Activated CD4-positive, alpha-beta T cell treated with anti-CD3 and anti-CD28 coated beads for 48 hours (primary cell): ENCODE measurements around the gene OR1S1.
"Not testable (repeated sequence)": the region's sequence is repeated elsewhere in the genome, so short reads cannot be mapped to it uniquely, and the experiment has no call there.

Experiments used
- DNase-seq: peaks from one replicate; pipeline ENCODE4 v3.0.0-alpha.2; 2020

Gene OR1S1

DNA sequence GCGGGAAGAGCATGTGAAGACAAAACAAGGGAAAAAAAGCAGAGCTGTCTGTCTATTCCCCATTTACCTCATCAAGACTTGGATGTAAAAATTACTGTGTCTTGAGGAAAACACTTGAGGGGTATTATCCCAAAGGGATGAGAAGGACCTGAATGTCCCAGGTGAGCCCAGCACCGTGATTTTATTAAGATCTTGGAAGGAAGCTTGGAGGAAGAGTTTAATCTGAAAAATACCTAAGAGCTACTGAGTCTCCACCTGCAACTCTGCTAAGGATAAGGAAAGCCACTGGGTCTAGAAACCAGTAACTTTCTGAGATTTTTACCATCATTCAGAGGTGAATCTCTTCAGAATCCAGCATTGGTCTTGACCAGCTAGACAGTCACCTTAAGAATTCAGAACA lies at the start of gene OR1S1:
OR1S1 (plus strand) TSS at position 301 of the 400 bp plus-strand sequence.
- DNase-seq: not testable (repeated sequence)

DNA sequence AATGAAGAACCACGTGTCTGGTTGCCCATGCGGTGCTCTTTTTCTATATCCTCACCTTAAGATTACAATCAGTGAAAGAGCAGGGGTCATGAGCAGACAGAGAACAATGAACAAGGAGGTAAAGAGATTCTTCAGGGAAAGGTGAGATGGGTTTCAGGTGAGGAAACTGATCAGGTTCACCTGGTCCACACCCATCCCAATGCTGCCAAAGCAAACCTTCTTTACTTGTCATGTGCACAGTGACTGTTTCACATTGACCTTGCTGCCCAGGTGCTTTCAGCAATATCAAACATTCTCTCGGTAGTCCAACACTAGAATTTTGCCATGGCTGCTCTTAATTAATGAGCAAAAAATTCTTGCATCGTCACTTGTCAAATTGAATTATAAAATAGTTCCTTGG lies 48.1 kb upstream of the OR1S1 start:
- no peak for DNase-seq

DNA sequence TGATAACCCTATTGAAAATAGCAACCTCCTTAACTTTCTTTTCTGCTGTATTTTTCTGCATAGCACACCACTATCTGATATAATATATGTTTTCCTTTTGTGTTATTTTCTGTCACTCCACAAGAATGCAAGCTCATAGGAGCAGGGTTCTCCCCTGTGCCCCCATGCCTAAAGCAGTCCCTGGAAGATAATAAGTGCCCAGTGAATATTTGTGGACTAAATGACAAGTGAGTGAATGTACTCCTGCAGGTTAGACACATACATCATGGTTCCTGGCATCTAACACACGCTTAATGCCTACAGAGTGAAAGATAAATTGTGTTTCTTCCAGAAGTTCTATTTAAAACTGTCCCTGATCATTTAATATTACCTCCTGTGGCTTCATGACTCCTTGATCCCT lies 47.5 kb upstream of the OR1S1 start:
- DNase-seq: no peak

DNA sequence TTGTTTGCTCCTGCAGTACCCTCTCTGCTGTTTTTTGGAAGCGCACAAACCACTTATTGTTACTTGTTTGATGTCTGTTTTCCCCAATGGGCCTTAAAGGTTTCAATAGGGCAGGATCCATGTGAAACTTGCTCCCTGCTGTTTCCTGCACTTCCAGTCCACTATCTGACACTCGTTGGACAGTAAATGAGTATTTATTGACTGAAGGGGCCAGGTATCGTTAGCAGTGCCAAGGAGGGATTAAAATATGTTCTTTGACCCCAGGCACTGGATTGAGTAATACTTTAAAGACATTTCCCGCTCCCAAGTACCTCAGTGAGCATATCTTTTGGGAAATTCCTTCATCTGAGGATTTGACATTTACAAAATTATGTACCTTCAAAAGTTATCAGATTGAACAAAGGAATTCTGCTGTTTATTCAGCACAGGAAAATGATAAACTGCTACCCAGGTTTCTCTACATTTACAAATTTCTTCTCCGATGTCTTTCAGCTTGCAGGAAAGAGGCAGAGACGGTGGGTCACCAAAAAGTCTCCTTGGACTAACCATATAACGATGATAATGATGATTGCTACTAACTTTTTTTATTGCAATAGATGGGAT lies 46.9 kb upstream of the OR1S1 start:
- no peak for DNase-seq

DNA sequence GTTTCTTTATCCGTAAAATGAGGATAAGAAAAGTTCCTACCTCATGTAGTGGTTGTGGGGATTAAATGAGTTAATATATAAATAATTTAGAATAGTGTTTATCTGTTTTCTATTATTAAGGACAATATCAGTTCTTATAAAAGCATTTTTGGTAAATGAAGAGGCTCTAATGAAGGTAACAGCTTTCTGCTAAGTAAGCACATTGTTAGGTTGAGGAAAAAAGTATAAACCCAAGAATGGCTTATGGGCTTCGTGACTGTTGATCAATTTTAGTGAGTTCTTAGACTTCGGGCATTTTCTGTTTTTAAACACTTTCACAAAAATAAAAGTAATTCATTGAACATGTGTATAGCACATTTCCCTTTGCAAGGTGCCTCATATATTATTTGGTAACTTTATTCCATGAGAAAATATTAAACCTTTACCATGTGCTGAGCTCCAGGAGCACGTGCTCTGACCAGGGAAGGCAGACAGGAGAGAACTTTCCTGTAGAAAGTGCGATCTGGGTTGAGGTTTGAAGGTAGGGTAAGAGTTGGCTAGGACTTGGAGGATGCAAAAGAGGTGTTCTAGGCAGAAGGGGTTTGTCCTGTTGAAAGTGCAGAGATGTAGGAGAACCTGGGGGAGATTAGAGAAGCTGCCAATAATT lies 35.0 kb upstream of the OR1S1 start:
- no peak for DNase-seq

DNA sequence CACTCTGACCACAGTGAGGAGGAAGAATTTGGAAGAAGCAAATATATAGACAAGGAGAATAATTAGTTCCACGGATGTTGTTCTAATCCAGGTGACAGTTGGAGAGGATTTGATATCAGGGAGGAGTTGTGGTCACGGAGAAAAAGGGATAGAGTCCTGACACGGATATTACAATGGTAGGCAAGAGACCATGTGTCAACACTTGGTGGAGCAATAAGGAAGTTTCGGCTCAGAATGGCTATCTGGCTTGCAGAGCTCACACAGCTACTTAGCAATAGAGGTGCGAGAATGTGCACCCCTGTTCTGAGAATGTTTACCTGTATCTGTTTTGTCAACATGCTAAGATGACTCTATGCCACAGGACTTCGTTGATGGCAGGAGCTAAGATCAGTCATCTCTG lies 34.1 kb upstream of the OR1S1 start:
- no peak for DNase-seq

DNA sequence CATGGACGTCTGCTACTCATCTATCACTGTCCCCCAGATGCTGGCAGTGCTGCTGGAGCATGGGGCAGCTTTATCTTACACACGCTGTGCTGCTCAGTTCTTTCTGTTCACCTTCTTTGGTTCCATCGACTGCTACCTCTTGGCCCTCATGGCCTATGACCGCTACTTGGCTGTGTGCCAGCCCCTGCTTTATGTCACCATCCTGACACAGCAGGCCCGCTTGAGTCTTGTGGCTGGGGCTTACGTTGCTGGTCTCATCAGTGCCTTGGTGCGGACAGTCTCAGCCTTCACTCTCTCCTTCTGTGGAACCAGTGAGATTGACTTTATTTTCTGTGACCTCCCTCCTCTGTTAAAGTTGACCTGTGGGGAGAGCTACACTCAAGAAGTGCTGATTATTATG lies 32.9 kb upstream of the OR1S1 start:
- peak; percentile 2 for DNase-seq

DNA sequence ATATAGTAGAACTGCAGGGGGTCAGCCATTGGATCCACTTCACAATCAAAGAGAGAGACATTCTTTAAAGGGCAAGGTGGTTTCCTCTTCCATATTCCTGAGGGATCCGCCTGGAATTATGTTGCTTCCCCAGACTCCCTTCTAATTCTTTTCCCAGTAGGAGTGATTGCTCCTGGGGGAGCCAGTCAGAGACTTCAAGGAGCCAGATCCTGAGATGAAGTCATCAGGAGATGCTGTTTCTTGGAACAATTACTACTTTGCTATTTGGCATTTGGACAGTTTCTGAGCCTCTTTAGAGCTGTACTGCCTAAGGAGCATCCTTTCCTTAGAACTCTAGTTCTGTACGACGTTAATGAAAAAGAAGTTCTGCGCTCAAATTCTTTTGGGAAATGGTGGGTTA lies 25.6 kb upstream of the OR1S1 start:
- DNase-seq: no peak

DNA sequence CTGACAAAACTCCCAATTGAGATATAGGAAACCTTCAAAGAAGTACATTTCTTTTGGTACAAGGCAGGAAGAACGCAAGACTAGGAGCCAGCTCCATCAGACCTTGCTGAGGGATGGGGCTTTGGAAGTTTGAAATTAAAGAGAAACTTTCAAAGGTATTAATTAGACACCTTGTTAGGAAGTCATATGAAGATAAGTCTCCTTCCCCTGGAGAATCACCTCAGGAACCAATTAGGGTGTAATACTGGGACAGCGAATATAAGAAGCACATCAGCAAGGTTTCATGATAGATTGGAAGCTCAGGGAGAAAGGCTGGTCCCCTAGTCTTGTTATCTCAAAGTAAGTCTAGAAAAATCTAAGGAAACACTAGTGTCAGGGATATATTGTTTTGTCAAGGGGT lies 23.8 kb upstream of the OR1S1 start, which contains the start of gene OR9Q2:
OR9Q2 (plus strand) TSS at position 301 of the 400 bp plus-strand sequence. CDS start 1,421 bp downstream, outside the sequence.
- no peak for DNase-seq

DNA sequence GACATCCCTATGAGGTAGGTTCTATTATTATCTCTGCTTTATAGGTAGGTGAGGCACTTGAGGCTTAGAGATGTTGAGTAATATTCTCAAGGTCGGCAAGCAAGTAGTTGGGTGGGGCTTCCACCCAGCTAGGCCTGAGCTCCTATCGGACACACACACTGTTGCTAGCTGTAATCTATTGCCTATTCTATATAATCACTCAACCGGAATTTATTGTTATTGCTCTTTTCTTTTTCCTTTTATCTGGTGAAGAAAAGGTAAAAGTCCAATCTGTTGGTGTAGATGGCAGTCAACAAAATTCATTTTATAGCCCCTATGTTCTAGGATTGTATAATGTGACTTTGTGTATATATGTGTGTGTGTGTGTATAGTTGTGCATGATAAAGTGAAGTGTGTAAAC lies 20.3 kb upstream of the OR1S1 start:
- no peak for DNase-seq

DNA sequence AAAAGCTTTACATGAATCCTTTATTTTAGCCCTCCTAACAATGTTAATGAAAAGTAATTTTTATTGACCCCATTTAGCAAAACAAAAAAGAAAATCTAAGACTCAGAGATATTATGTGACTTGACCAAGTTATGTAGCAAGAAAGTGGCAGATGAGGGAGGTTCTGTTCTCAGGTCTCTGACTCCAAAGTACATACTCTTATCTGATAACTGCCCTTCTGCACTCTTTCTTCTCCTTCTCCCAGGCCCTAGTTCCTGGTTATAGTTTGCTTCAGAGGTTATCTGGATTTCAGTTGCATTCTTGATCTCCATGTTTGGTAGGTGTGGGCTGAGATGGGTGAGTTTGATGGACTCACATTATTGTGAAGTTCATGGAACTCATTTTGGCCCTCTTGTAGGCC lies 19.1 kb upstream of the OR1S1 start:
- no peak for DNase-seq

DNA sequence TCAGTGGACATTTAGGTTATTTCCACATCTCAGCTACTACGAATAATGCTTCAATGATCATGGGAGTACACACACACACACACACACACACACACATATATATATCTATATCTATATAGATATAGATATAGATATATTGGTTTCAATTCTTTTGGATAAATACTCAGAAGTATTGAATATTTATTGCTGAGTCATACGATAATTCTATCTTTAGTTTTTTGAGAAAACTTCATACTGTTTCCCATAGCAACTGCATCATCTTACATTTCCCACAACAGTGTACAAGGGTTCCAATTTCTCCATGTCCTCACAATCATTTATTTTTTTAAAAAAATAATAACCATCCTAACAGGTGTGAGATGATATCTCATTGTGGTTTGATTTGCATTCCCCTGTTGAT lies 16.6 kb upstream of the OR1S1 start:
- no peak for DNase-seq

DNA sequence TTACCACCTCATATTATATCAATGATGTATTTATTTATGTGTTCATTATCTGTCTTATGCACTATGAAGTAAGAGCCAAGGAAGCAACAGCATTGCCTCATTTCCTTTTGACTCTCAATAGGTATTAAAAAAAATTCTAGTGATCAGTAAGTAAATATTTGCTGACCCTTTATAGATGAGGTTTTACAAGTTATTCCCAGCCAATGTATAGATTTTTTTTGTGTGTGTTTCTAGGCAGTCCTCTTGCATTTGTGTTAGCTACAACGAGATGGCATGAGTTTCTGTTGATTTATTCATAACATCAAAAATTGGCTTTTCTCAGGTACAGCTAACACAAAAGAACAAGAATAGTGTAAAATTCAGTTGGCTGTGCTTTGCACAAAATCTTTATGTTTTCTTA lies 13.2 kb upstream of the OR1S1 start:
- DNase-seq: no peak

DNA sequence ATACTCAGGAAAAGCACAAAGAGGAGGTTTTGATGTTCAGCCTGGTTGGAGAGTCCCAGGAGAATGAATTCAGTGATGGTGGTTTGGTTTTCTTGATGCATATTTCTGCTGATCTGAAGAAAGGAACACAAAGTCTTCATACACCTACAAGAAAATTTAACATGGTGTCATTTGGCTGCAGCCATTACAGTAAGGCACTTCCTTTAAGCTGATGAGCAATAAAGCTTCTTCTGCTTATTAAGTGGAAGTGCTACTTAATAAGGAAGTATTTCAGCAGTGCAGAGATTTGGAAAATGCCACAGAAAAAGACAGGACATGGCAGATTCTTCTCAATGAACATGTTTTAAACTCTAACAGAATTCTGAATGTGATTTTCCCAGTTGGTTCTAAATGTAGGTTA lies 8.5 kb upstream of the OR1S1 start, which contains the start of gene OR1S2:
OR1S2 (minus strand) TSS at position 101 of the 400 bp plus-strand sequence; CDS start at position 101, 0 bp downstream.
- DNase-seq: no peak

DNA sequence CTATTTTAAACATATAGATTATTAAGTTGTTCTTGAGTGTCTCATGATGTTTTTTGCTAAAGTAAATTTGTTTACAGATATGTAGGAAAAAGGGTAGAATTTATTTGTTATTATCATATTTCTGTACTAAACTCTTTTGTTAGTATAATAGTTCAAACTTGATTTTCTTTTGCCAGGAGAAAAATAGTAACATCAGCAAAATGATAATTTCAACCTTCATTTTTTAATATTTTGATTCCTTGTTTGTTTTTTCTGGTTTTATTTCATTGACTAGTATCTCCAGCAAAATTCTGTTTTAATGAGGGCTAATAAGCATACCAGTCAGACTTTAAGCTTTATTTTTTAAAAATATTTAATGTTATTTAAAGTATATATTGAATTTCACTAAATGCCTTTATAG lies 4.0 kb downstream of the OR1S1 start:
- no peak for DNase-seq

DNA sequence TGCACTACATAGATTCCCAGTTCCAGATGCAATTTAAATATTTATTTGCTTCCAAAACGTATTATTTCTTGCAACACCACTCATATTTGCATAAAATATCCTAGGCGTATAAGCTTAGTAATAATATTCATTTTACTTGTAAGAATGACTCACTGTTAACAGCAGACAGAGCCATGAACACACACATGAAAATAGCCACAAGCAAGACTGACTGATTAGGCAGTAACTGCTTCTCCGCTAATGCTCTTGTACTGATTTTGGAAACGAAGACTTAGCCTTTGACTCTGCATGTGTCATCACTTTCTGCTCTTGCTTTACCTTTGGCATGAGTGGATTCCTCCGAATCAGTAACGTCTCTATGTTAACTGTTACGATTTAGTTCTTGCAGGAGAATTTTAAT lies 10.2 kb downstream of the OR1S1 start:
- DNase-seq: no peak

DNA sequence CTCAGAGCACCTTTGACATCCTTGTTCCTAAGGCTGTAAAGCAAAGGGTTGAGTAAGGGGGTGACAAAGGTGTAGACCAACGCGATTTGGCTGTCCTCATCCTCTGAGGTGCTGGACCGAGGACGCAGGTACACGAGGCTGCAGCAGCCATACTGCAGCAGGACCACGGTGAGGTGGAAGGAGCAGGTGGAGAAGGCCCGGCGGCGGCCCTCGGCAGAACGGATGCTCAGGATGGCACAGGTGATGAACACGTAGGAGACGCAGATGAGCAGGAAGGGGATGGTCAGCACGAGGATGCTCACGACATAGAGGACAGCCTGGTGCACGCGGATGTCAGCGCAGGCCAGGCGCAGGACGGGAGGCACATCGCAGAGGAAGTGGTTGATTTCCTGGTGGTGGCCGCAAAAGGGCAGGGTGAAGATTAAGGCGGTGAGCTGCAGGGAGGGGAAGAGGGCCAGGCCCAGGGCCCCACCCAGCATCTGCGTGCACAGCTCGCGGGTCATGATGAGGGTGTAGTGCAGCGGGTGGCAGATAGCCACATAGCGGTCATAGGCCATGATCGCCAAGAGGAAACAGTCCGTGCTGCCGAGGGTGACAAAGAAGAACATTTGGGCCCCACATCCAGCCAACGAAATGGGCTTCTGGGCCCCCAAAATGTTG lies 15.6 kb downstream of the OR1S1 start:
- no peak for DNase-seq

DNA sequence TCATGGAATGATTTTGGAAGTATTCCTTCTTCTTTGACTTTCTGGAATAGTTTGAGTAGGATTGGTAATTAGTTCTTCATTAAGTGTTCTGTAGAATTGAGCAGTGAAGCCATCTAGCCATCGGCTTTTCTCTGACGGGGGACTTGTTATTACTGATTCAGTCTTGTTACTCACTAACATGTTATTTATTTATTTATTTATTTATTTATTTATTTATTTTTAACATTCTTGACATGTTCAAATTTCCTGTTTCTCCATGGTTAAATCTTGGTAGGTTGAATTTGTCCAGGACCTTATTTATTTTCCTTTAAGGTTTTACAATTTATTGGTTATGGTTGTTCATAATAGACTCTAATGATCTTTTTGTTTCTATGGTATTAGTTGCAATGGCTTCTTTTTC lies 31.4 kb downstream of the OR1S1 start:
- no peak for DNase-seq

DNA sequence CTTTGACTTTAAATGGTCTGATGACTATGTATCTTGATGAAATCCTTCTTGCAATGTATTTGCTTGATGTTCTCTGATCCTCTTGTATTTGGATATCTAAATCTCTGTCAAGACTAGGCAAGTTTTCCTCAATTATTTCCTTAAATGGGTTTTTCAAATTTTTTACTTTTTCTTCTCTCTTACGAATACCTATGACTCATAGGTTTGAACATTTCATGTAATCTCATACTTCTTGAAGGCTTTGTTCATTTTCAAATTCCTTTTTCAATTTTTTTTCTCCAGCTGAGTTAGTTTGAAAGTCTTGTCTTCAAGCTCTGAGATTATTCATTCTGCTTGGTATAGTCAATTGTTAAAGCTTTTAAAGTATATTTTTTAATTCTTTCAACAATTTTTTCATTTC lies 42.4 kb downstream of the OR1S1 start:
- DNase-seq: no peak

DNA sequence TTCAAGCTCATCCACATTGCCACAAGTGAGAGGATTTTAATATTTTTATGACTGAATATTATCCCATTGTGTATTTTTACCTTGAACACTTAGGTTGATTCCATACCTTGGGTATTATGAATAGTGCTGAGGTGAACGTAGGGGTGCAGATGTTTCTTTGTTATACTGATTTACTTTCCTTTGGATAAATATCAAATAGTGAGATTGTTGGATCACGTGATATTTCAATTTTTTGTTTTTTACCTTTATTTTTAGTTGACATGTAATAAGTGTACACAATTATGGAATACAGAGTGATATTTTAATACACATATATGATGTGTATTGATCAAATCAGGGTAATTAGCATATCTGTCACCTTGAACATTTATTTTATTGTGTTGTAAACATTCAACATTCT lies 47.5 kb downstream of the OR1S1 start:
- no peak for DNase-seq
